ENCODE data around the gene TANC1.

The TANC1 gene

GRCh38 chr2:159109517-159109916 lies 141.1 kb downstream of the TANC1 start:
- H3K4me3 ChIP-seq (ENCODE audit: low read depth, low read length): no peak overlapping the region
- no peak overlapping the region for H3K23ac ChIP-seq (ENCODE audit: low read length)
- no peak overlapping the region for H2BK5ac ChIP-seq (ENCODE audit: low read depth, low read length, poor library complexity)
- no peaks in the 10 kb centered on the region for H3K9me3 ChIP-seq (ENCODE audit: insufficient read depth, low read depth, low read length)
- no peak overlapping the region for H3K27ac ChIP-seq (ENCODE audit: low read depth, low read length)
- no CpG with 5 or more reads among the region's 3 CpGs for WGBS (ENCODE audit: extremely low coverage, insufficient coverage, insufficient read length)
- peaks cover 2% of the 10 kb centered on the region for H3K79me2 ChIP-seq (ENCODE audit: control insufficient read depth, insufficient read depth, low read length, poor library complexity)
- no peak overlapping the region for H4K12ac ChIP-seq (ENCODE audit: low read depth, low read length)
- no peak overlapping the region for H2AFZ ChIP-seq (ENCODE audit: insufficient read depth, low read length, poor library complexity)
- H3K4me1 ChIP-seq (ENCODE audit: control insufficient read depth in 1 of 2, insufficient read depth in 2 of 2, low read length in 2 of 2): peaks cover 3 to 17% of the 10 kb centered on the region in 2 experiments
- no peak for DNase-seq
- H3K27me3 ChIP-seq (ENCODE audit: insufficient read depth, low read length): no peaks in the 10 kb centered on the region
- H3K18ac ChIP-seq (ENCODE audit: low read length): no peak overlapping the region
- H3K4me2 ChIP-seq (ENCODE audit: low read length): no peak overlapping the region
- no peak overlapping the region for H2BK120ac ChIP-seq (ENCODE audit: insufficient read depth, low read length, poor library complexity)
- H4K8ac ChIP-seq (ENCODE audit: low read depth, low read length): no peak overlapping the region
- H3K9ac ChIP-seq (ENCODE audit: low read length): no peak overlapping the region
- H3K36me3 ChIP-seq (ENCODE audit: control insufficient read depth in 1 of 2, insufficient read depth in 2 of 2, low read length in 2 of 2): peaks cover 6 to 7% of the 10 kb centered on the region in 2 experiments
- H3K14ac ChIP-seq (ENCODE audit: low read length): no peak overlapping the region
- H4K91ac ChIP-seq (ENCODE audit: low read depth, low read length): no peak overlapping the region
- H2BK12ac ChIP-seq (ENCODE audit: low read length): no peak overlapping the region
- H3K79me1 ChIP-seq (ENCODE audit: low read length): peaks cover 2% of the 10 kb centered on the region
- H3K4ac ChIP-seq (ENCODE audit: low read depth, low read length): no peak overlapping the region
- H2AK5ac ChIP-seq (ENCODE audit: low read length): no peak overlapping the region

GRCh38 chr2:159110784-159111183 lies 142.3 kb downstream of the TANC1 start:
- Histone ChIP-seq H3K4ac (ENCODE audit: low read depth, low read length) (no peak overlapping the region), H3K23ac (ENCODE audit: low read length) (no peak overlapping the region), H3K27me3 (ENCODE audit: insufficient read depth, low read length) (no peaks in the 10 kb centered on the region), H3K4me1 (ENCODE audit: control insufficient read depth in 1 of 2, insufficient read depth in 2 of 2, low read length in 2 of 2) (peaks cover 3 to 17% of the 10 kb centered on the region in 2 experiments), H2AK5ac (ENCODE audit: low read length) (no peak overlapping the region), H2BK5ac (ENCODE audit: low read depth, low read length, poor library complexity) (no peak overlapping the region), H4K91ac (ENCODE audit: low read depth, low read length) (no peak overlapping the region), H2AFZ (ENCODE audit: insufficient read depth, low read length, poor library complexity) (no peak overlapping the region), H3K27ac (ENCODE audit: low read depth, low read length) (no peak overlapping the region), H3K14ac (ENCODE audit: low read length) (no peak overlapping the region), H3K79me2 (ENCODE audit: control insufficient read depth, insufficient read depth, low read length, poor library complexity) (peaks cover 2% of the 10 kb centered on the region), H3K9me3 (ENCODE audit: insufficient read depth, low read depth, low read length) (no peaks in the 10 kb centered on the region), H4K8ac (ENCODE audit: low read depth, low read length) (no peak overlapping the region), H2BK120ac (ENCODE audit: insufficient read depth, low read length, poor library complexity) (no peak overlapping the region), H3K9ac (ENCODE audit: low read length) (no peak overlapping the region), H4K12ac (ENCODE audit: low read depth, low read length) (no peak overlapping the region), H2BK12ac (ENCODE audit: low read length) (no peak overlapping the region), H3K4me3 (ENCODE audit: low read depth, low read length) (no peak overlapping the region), H3K18ac (ENCODE audit: low read length) (no peak overlapping the region), H3K36me3 (ENCODE audit: control insufficient read depth in 1 of 2, insufficient read depth in 2 of 2, low read length in 2 of 2) (peaks cover 6 to 7% of the 10 kb centered on the region in 2 experiments), H3K4me2 (ENCODE audit: low read length) (no peak overlapping the region), H3K79me1 (ENCODE audit: low read length) (peaks cover 2% of the 10 kb centered on the region)
- WGBS (ENCODE audit: extremely low coverage, insufficient coverage, insufficient read length): no CpG with 5 or more reads among the region's 2 CpGs
- no peak for DNase-seq

GRCh38 chr2:159111346-159111927 lies 143.0 kb downstream of the TANC1 start:
- Histone ChIP-seq H4K91ac (ENCODE audit: low read depth, low read length) (no peak overlapping the region), H3K4me3 (ENCODE audit: low read depth, low read length) (no peak overlapping the region), H2BK12ac (ENCODE audit: low read length) (no peak overlapping the region), H3K27me3 (ENCODE audit: insufficient read depth, low read length) (no peaks in the 10 kb centered on the region), H2AFZ (ENCODE audit: insufficient read depth, low read length, poor library complexity) (no peak overlapping the region), H3K18ac (ENCODE audit: low read length) (no peak overlapping the region), H3K4me2 (ENCODE audit: low read length) (no peak overlapping the region), H3K36me3 (ENCODE audit: control insufficient read depth in 1 of 2, insufficient read depth in 2 of 2, low read length in 2 of 2) (peaks cover 6 to 9% of the 10 kb centered on the region in 2 experiments), H2BK5ac (ENCODE audit: low read depth, low read length, poor library complexity) (no peak overlapping the region), H3K23ac (ENCODE audit: low read length) (peak overlapping the region; percentile 7), H2AK5ac (ENCODE audit: low read length) (no peak overlapping the region), H4K12ac (ENCODE audit: low read depth, low read length) (no peak overlapping the region), H3K14ac (ENCODE audit: low read length) (no peak overlapping the region), H3K79me2 (ENCODE audit: control insufficient read depth, insufficient read depth, low read length, poor library complexity) (peaks cover 2% of the 10 kb centered on the region), H3K9ac (ENCODE audit: low read length) (no peak overlapping the region), H2BK120ac (ENCODE audit: insufficient read depth, low read length, poor library complexity) (no peak overlapping the region), H3K79me1 (ENCODE audit: low read length) (peaks cover 2% of the 10 kb centered on the region), H3K27ac (ENCODE audit: low read depth, low read length) (no peak overlapping the region), H3K4me1 (ENCODE audit: control insufficient read depth in 1 of 2, insufficient read depth in 2 of 2, low read length in 2 of 2) (peaks cover 3 to 17% of the 10 kb centered on the region in 2 experiments), H4K8ac (ENCODE audit: low read depth, low read length) (no peak overlapping the region), H3K4ac (ENCODE audit: low read depth, low read length) (no peak overlapping the region), H3K9me3 (ENCODE audit: insufficient read depth, low read depth, low read length) (no peaks in the 10 kb centered on the region)
- WGBS (ENCODE audit: extremely low coverage, insufficient coverage, insufficient read length): no CpG with 5 or more reads among the region's 8 CpGs
- no peak for DNase-seq

GRCh38 chr2:159114835-159115234 lies 146.4 kb downstream of the TANC1 start:
- no peak overlapping the region for H3K14ac ChIP-seq (ENCODE audit: low read length)
- H2BK120ac ChIP-seq (ENCODE audit: insufficient read depth, low read length, poor library complexity): no peak overlapping the region
- peaks cover 8 to 18% of the 10 kb centered on the region in 2 experiments for H3K4me1 ChIP-seq (ENCODE audit: control insufficient read depth in 1 of 2, insufficient read depth in 2 of 2, low read length in 2 of 2)
- no peak overlapping the region for H4K12ac ChIP-seq (ENCODE audit: low read depth, low read length)
- no peak overlapping the region for H2BK5ac ChIP-seq (ENCODE audit: low read depth, low read length, poor library complexity)
- H4K8ac ChIP-seq (ENCODE audit: low read depth, low read length): no peak overlapping the region
- WGBS (ENCODE audit: extremely low coverage, insufficient coverage, insufficient read length): no CpG with 5 or more reads among the region's 5 CpGs
- H3K23ac ChIP-seq (ENCODE audit: low read length): no peak overlapping the region
- H3K9ac ChIP-seq (ENCODE audit: low read length): no peak overlapping the region
- no peak for DNase-seq
- no peaks in the 10 kb centered on the region for H3K79me2 ChIP-seq (ENCODE audit: control insufficient read depth, insufficient read depth, low read length, poor library complexity)
- no peak overlapping the region for H2AK5ac ChIP-seq (ENCODE audit: low read length)
- H2BK12ac ChIP-seq (ENCODE audit: low read length): no peak overlapping the region
- no peak overlapping the region for H3K27ac ChIP-seq (ENCODE audit: low read depth, low read length)
- no peak overlapping the region for H3K4me2 ChIP-seq (ENCODE audit: low read length)
- peaks cover 1% of the 10 kb centered on the region for H3K9me3 ChIP-seq (ENCODE audit: insufficient read depth, low read depth, low read length)
- H3K79me1 ChIP-seq (ENCODE audit: low read length): no peaks in the 10 kb centered on the region
- no peaks in the 10 kb centered on the region for H3K27me3 ChIP-seq (ENCODE audit: insufficient read depth, low read length)
- H2AFZ ChIP-seq (ENCODE audit: insufficient read depth, low read length, poor library complexity): no peak overlapping the region
- H4K91ac ChIP-seq (ENCODE audit: low read depth, low read length): no peak overlapping the region
- H3K18ac ChIP-seq (ENCODE audit: low read length): no peak overlapping the region
- H3K4me3 ChIP-seq (ENCODE audit: low read depth, low read length): no peak overlapping the region
- H3K36me3 ChIP-seq (ENCODE audit: control insufficient read depth in 1 of 2, insufficient read depth in 2 of 2, low read length in 2 of 2): peaks cover 4 to 7% of the 10 kb centered on the region in 2 experiments
- H3K4ac ChIP-seq (ENCODE audit: low read depth, low read length): no peak overlapping the region

Data from trophoblast cell (in vitro differentiated cells and primary cell).